H1 (cell line): ENCODE data around the gene SCD. TPM values are rescaled to one million over a fixed set of nuclear protein-coding genes. Genes with fewer than 3 reads are reported as not detected.
"Not testable (repeated sequence)": the region's sequence is repeated elsewhere in the genome, so short reads cannot be mapped to it uniquely, and the experiment has no call there.

Experiments used
- CTCF ChIA-PET: fragments of 300-600 bp; sonication (Branson Sonifier 250); formaldehyde crosslinking; loops from one replicate; lab custom pipeline; 2021; ENCODE audit not compliant: partially characterized antibody; lab: Charles Lee
- POLR2A ChIA-PET: fragments of 300-600 bp; sonication (Branson Sonifier 250); formaldehyde crosslinking; loops from one replicate; lab custom pipeline; 2021; ENCODE audit warnings: inconsistent platforms; ENCODE audit not compliant: partially characterized antibody; lab: Charles Lee
- DNase-seq, 2 experiments: peaks; one replicate each; pipeline versions ENCODE4 v3.0.0 to v3.0.0-alpha.2; 2010 to 2022; ENCODE audit warnings: low spot score in 2 of 2, low read depth in 1 of 2, mixed read lengths in 1 of 2
- FAIRE-seq: peaks from 2 replicates; lab custom pipeline; 2011; peaks lifted over from hg19 to GRCh38; lab: Jason Lieb, UNC
- H2AFZ ChIP-seq: 2 replicates; pipeline ENCODE4 v1.8.1; 2012; ENCODE audit warnings: low read length, inconsistent platforms
- H2AK5ac ChIP-seq: 2 replicates; pipeline ENCODE4 v1.6.1; 2013; ENCODE audit warnings: low read depth, low read length
- H2BK120ac ChIP-seq: replicated peaks from 2 replicates; pipeline ENCODE3; 2013; ENCODE audit warnings: low read depth, low read length, inconsistent platforms
- H2BK12ac ChIP-seq: 2 replicates; pipeline ENCODE4 v1.6.1; 2013; ENCODE audit warnings: low read depth, low read length
- H2BK15ac ChIP-seq: 2 replicates; pipeline ENCODE4 v1.6.1; 2013; ENCODE audit warnings: low read length
- H2BK20ac ChIP-seq: 2 replicates; pipeline ENCODE4 v1.6.1; 2013; ENCODE audit warnings: low read length
- H2BK5ac ChIP-seq: 2 replicates; pipeline ENCODE4 v1.6.1; 2013; ENCODE audit warnings: low read depth, low read length
- H3K14ac ChIP-seq: 2 replicates; pipeline ENCODE4 v1.6.1; 2013; ENCODE audit warnings: inconsistent platforms; ENCODE audit not compliant: insufficient read length
- H3K18ac ChIP-seq: 2 replicates; pipeline ENCODE4 v1.6.1; 2013; ENCODE audit warnings: low read length; ENCODE audit errors: extremely low read depth
- H3K23ac ChIP-seq: 2 replicates; pipeline ENCODE4 v1.6.1; 2013; ENCODE audit warnings: inconsistent platforms; ENCODE audit not compliant: insufficient read length
- H3K23me2 ChIP-seq: 2 replicates; pipeline ENCODE4 v1.6.1; 2013; ENCODE audit warnings: low read depth, low read length
- H3K27ac ChIP-seq: 2 replicates; pipeline ENCODE4 v1.6.1; 2011; ENCODE audit warnings: low read depth, low read length, inconsistent platforms
- H3K27me3 ChIP-seq, 4 experiments: replicated peaks in 1 of 4; 1 replicate in 1 of 4; 2 replicates in 3 of 4; pipeline versions ENCODE4 v1.6.1 to v1.8.1; 2011 to 2013; ENCODE audit warnings: low read length in 3 of 4, mild to moderate bottlenecking in 3 of 4, inconsistent platforms in 2 of 4, mixed read lengths in 2 of 4, moderate library complexity in 1 of 4; ENCODE audit not compliant: control insufficient read depth in 3 of 4, insufficient read depth in 3 of 4; ENCODE audit errors: extremely low read depth in 1 of 4
- H3K36me3 ChIP-seq, 4 experiments: 2 replicates each; pipeline versions ENCODE4 v1.6.1 to v1.8.1; 2011 to 2013; ENCODE audit warnings: mild to moderate bottlenecking in 4 of 4, low read length in 3 of 4, moderate library complexity in 2 of 4, control low read depth in 1 of 4, inconsistent platforms in 1 of 4; ENCODE audit not compliant: insufficient read depth in 4 of 4, control insufficient read depth in 2 of 4
- H3K4ac ChIP-seq: replicated peaks from 2 replicates; pipeline ENCODE3; 2013; ENCODE audit warnings: low read length, low read depth, mixed read lengths, inconsistent platforms; ENCODE audit not compliant: insufficient read length
- H3K4me1 ChIP-seq, 4 experiments: replicated peaks in 1 of 4; 1 replicate in 1 of 4; 2 replicates in 3 of 4; pipeline versions ENCODE4 v1.6.1 to v1.8.1; 2011 to 2013; ENCODE audit warnings: low read length in 3 of 4, inconsistent platforms in 2 of 4, mixed read lengths in 1 of 4; ENCODE audit not compliant: insufficient read depth in 4 of 4, control insufficient read depth in 3 of 4
- H3K4me2 ChIP-seq, 2 experiments: 2 replicates each; pipeline versions ENCODE4 v1.6.1 to v1.8.1; 2011 to 2013; ENCODE audit warnings: low read depth in 2 of 2, low read length in 2 of 2, control low read depth in 1 of 2, inconsistent platforms in 1 of 2, mild to moderate bottlenecking in 1 of 2; ENCODE audit not compliant: insufficient read depth in 1 of 2
- H3K4me3 ChIP-seq, 4 experiments: fragments of 200-600, 300-600 bp in 1 of 4; sonication (generic), shearing (Covaris generic), sonication (Bioruptor Twin) in 1 of 4; 2 replicates each; pipeline versions ENCODE4 v1.5.1 to v1.8.1; 2011 to 2016; ENCODE audit warnings: low read length in 4 of 4, low read depth in 3 of 4, control low read depth in 2 of 4, inconsistent platforms in 2 of 4, mild to moderate bottlenecking in 2 of 4, mixed read lengths in 1 of 4, moderate library complexity in 1 of 4; ENCODE audit not compliant: insufficient read depth in 2 of 4; ENCODE audit errors: extremely low read depth in 1 of 4
- H3K56ac ChIP-seq: replicated peaks from 2 replicates; pipeline ENCODE3; 2013; ENCODE audit warnings: low read depth, mild to moderate bottlenecking, mixed read lengths, low read length, inconsistent platforms; ENCODE audit not compliant: insufficient read length
- H3K79me1 ChIP-seq: 2 replicates; pipeline ENCODE4 v1.6.1; 2013; ENCODE audit warnings: low read depth, low read length, control low read depth
- H3K79me2 ChIP-seq, 2 experiments: 2 replicates each; pipeline versions ENCODE4 v1.6.1 to v1.8.1; 2012 to 2013; ENCODE audit warnings: low read length in 2 of 2, mild to moderate bottlenecking in 2 of 2, inconsistent platforms in 1 of 2; ENCODE audit not compliant: insufficient read depth in 2 of 2, control insufficient read depth in 1 of 2
- H3K9ac ChIP-seq, 4 experiments: replicated peaks in 1 of 4; 1 replicate in 1 of 4; 2 replicates in 3 of 4; pipeline versions ENCODE4 v1.6.1 to v1.8.1; 2011 to 2013; ENCODE audit warnings: low read depth in 3 of 4, low read length in 3 of 4, control low read depth in 2 of 4, mild to moderate bottlenecking in 2 of 4, moderate library complexity in 2 of 4, inconsistent platforms in 1 of 4; ENCODE audit errors: extremely low read depth in 1 of 4
- H3K9me3 ChIP-seq, 2 experiments: 2 replicates each; pipeline versions ENCODE4 v1.6.1 to v1.8.1; 2012 to 2013; ENCODE audit warnings: mild to moderate bottlenecking in 2 of 2, moderate library complexity in 2 of 2, control low read depth in 1 of 2, inconsistent platforms in 1 of 2, low read depth in 1 of 2, low read length in 1 of 2, mixed read lengths in 1 of 2; ENCODE audit not compliant: insufficient read depth in 2 of 2
- H4K20me1 ChIP-seq, 2 experiments: replicated peaks in 1 of 2; 2 replicates each; pipeline versions ENCODE3 to v1.8.1; 2011 to 2013; ENCODE audit warnings: inconsistent platforms in 2 of 2, low read length in 2 of 2, mild to moderate bottlenecking in 1 of 2; ENCODE audit not compliant: insufficient read depth in 2 of 2, control insufficient read depth in 1 of 2
- H4K5ac ChIP-seq: 2 replicates; pipeline ENCODE4 v1.6.1; 2013; ENCODE audit warnings: low read length, low read depth, mixed read lengths, inconsistent platforms; ENCODE audit not compliant: insufficient read length
- H4K8ac ChIP-seq: 2 replicates; pipeline ENCODE4 v1.8.0; 2013; ENCODE audit warnings: mild to moderate bottlenecking, moderate library complexity, low read length, inconsistent platforms; ENCODE audit not compliant: insufficient read depth; ENCODE audit errors: extremely low read depth
- H4K91ac ChIP-seq: replicated peaks from 2 replicates; pipeline ENCODE3; 2013; ENCODE audit warnings: low read length, mixed read lengths, inconsistent platforms; ENCODE audit not compliant: insufficient read length
- BCL11A ChIP-seq, 2 experiments: IDR thresholded peaks; one replicate each; pipeline ENCODE4 v1.6.1; 2011; ENCODE audit warnings: low read depth in 2 of 2, low read length in 2 of 2, mild to moderate bottlenecking in 2 of 2
- EP300 ChIP-seq, 2 experiments: IDR thresholded peaks; 1 replicate in 1 of 2; 2 replicates in 1 of 2; pipeline ENCODE4 v1.6.1; 2011 to 2012; ENCODE audit warnings: low read depth in 2 of 2, low read length in 2 of 2, mild to moderate bottlenecking in 2 of 2, borderline replicate concordance in 1 of 2, inconsistent platforms in 1 of 2, moderate library complexity in 1 of 2
- NANOG ChIP-seq: IDR thresholded peaks from 2 replicates; pipeline ENCODE4 v1.6.1; 2011; ENCODE audit warnings: low read length, low read depth, mild to moderate bottlenecking, inconsistent platforms; ENCODE audit not compliant: insufficient read depth, poor library complexity, severe bottlenecking
- POU5F1 ChIP-seq: IDR thresholded peaks from 2 replicates; pipeline ENCODE4 v1.6.1; 2011; ENCODE audit warnings: low read depth, mild to moderate bottlenecking, low read length, moderate library complexity
- RBBP5 ChIP-seq: IDR thresholded peaks from 2 replicates; pipeline ENCODE4 v1.7.1; 2012; ENCODE audit warnings: low read depth, mild to moderate bottlenecking, inconsistent platforms, low read length, moderate library complexity, borderline replicate concordance
- RXRA ChIP-seq: IDR thresholded peaks from 2 replicates; pipeline ENCODE4 v1.6.1; 2011; ENCODE audit warnings: low read depth, mild to moderate bottlenecking, low read length, moderate library complexity; ENCODE audit not compliant: insufficient read depth
- SP1 ChIP-seq: IDR thresholded peaks from 2 replicates; pipeline ENCODE4 v1.6.1; 2011; ENCODE audit warnings: low read depth, low read length
- TCF12 ChIP-seq: IDR thresholded peaks from 2 replicates; pipeline ENCODE4 v1.6.1; 2011; ENCODE audit warnings: low read depth, mild to moderate bottlenecking, low read length
- TEAD4 ChIP-seq: IDR thresholded peaks from 2 replicates; pipeline ENCODE4 v1.6.1; 2012; ENCODE audit warnings: low read depth, low read length, inconsistent platforms, mixed read lengths
- YY1 ChIP-seq: IDR thresholded peaks from 2 replicates; pipeline ENCODE4 v1.6.1; 2011; ENCODE audit warnings: low read depth, mild to moderate bottlenecking, low read length
- WGBS, 2 experiments: shearing (Covaris generic) in 1 of 2; methylation state at CpG; one replicate each; pipeline versions ENCODE4 v1.1.6 to v1.1.7; 2013 to 2015; ENCODE audit warnings: low lambda C conversion rate in 2 of 2, mixed read lengths in 2 of 2, inconsistent platforms in 1 of 2, low coverage in 1 of 2, missing lambda C conversion rate in 1 of 2; ENCODE audit not compliant: insufficient replicate concordance in 2 of 2, insufficient coverage in 1 of 2, insufficient read length in 1 of 2; ENCODE audit errors: extremely low coverage in 1 of 2, missing lambda C conversion rate in 1 of 2; 5-methylcytosine and 5-hydroxymethylcytosine counted together
- polyA plus RNA-seq, 7 experiments: library from polyadenylated mRNA; depleted of rRNA in 3 of 7; stranded (reverse) in 5 of 7; unstranded in 2 of 7; fragments of >200 nt in 5 of 7; fragments of 200-250 nt in 2 of 7; gene quantifications; 1 replicate in 5 of 7; 2 replicates in 1 of 7; 4 replicates in 1 of 7; pipeline versions ENCODE4 v1.2.1 to v1.2.3, GENCODE V29; 2011 to 2013; ENCODE audit warnings: missing spikeins in 2 of 7, mixed read lengths in 2 of 7
- total RNA-seq: library from RNA; stranded (reverse); fragmentation: NEBNext Ultra II Directional; extraction: Animal tissue kit (Norgen Biotek cat#: 25700); gene quantifications from 2 replicates; pipeline ENCODE4 v1.2.1, GENCODE V29; 2021

The SCD gene
- total and polyA plus RNA-seq, 2 of the 8 experiments (the other 6 are each of a cell fraction or from before 2014, with no cell fraction given) = 397 to 621 TPM

GRCh38 chr10:100301123-100301522 lies 45.9 kb upstream of the SCD start:
- H2BK12ac ChIP-seq, H3K79me1 ChIP-seq, H2BK120ac ChIP-seq, H2AK5ac ChIP-seq, POLR2A ChIA-PET, H3K23me2 ChIP-seq, H3K79me2 ChIP-seq, H3K36me3 ChIP-seq, H3K9me3 ChIP-seq, H4K20me1 ChIP-seq, H3K14ac ChIP-seq, H3K4me3 ChIP-seq, H4K5ac ChIP-seq, H2BK20ac ChIP-seq, H3K27ac ChIP-seq, H2BK15ac ChIP-seq, H3K9ac ChIP-seq, H3K27me3 ChIP-seq, H4K91ac ChIP-seq, H2AFZ ChIP-seq, H3K18ac ChIP-seq, FAIRE-seq, H3K23ac ChIP-seq, H4K8ac ChIP-seq, H3K4ac ChIP-seq, H3K56ac ChIP-seq: not testable (repeated sequence)
- CTCF ChIA-PET = interaction anchor here (0.5 kb wide), 1 partner anchor 120 kb away, joined by 3 read pairs; no protein-coding TSS in a partner anchor
- peak; percentile 92 for TF ChIP-seq SP1
- TF ChIP-seq NANOG = peak; percentile 20
- TF ChIP-seq TCF12 = peak; percentile 97
- TF ChIP-seq POU5F1 = 0 out of 2 replicates have a peak, but pooled peaks have one; percentile 58
- TF ChIP-seq BCL11A (IDR thresholded peaks at IDR 0.05; ENCODE audit: low read depth in 2 of 2, low read length in 2 of 2) = peak; percentile 81 to 85
- TF ChIP-seq RXRA = peak; percentile 91
- peak; percentile 83 for TF ChIP-seq YY1
- peak; percentile 89 for TF ChIP-seq TEAD4
- 0 out of 2 replicates have a peak, but pooled peaks have one; percentile 16 for TF ChIP-seq RBBP5
- peak; percentile 82 to 97 for TF ChIP-seq EP300 (IDR thresholded peaks at IDR 0.05; ENCODE audit: borderline replicate concordance in 1 of 2, low read depth in 2 of 2, low read length in 2 of 2)
- 21% methylated on average over 5 of the region's 5 CpGs; no CpG with 5 or more reads in 1 of the 2 experiments for WGBS, 2 experiments
- 0 out of 2 replicates have a peak overlapping the region, but pooled peaks have one; percentile 84 for H2BK5ac ChIP-seq
- H3K4me2 ChIP-seq = peak overlapping the region in 1 of 2 experiments; percentile 34; a peak in 1 of 4 replicates
- peak; percentile 46 to 75 for DNase-seq
- H3K4me1 ChIP-seq = peaks cover 0 to 14% (median 7%) of the 10 kb centered on the region in 4 experiments; a peak in 4 of 7 replicates
